ENCODE measurements around the gene ULBP2.
"Not testable (repeated sequence)": the region's sequence is repeated elsewhere in the genome, so short reads cannot be mapped to it uniquely, and the experiment has no call there.

ULBP2 gene

DNA sequence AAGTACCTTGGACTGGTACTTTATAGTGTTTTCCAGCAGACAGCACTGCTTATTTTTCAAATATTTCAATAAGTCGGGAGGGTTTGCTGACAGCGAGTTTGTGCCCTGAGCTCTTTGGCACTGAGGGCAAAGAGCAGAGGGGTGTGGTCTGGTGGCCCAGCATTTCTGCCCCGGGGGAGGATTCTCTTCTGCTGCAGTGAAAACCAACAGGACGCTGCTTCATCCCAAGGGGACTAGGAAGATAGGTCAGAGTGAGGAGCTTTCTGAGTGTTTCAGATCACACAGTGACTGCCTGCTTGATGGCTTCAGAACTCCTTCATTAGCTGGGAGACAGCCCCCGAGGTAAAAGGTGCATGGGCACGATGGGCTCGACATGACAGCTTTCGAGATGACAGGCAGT lies 8.6 kb downstream of the ULBP2 start:
- DNase-seq (ENCODE audit: low read depth): no peak

DNA sequence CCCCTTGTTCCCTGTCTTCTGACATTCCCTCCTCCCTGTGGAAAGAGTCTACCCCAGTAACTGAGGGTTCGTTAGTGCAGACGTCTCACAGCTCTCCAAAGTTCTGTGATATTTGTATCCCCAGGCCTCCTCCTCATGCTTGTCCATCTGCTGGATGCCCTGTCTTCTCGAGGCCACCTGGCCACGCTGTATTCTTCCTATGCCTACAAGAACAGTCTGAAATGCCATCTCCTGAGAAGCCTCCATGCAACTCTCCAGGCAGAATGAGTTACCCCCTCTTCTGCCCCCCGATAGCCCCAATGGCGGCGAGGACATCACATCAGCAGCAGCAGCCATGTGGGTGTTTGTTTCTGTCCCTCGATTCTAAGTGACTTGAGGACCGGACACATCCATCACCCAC lies 9.3 kb downstream of the ULBP2 start:
- DNase-seq (ENCODE audit: low read depth): no peak

DNA sequence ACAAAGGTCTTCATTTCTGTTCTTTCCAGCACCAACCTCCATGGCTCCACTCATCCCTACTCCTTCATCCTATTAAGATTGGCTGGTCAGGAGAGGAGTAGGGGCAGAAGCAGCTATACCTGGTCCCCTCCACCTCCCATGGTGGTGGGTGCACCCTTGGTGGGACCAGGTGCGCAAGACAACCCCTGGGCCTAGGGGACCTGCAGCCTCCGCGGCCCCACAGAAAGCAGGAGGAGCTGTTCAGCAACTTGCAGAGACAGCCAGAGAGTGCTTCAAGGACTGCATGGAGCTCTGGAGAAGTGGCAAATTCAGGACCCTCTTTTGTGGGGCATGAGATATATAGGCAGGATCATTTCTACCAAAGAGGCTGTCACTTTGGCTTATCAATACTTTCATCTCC lies 9.8 kb downstream of the ULBP2 start:
- no peak for DNase-seq (ENCODE audit: low read depth)

DNA sequence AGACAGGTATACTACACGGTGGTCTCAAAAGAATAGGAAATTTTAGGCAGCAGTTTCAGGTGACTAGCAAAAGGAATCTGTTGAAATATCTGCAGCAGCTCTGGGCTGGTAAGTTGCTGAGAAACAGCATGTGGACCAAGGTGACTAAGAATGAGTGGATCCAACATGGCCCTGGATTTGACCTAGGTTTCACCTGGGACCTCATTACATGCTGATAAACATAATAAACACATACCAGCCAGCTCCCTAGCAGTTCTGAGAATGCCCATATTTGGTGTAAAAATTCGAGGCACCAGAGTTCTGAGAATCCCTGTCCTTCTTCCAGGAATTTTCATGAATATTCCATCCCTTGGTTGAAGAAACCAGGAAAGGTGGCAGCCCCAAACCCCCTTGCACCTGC lies 11.6 kb downstream of the ULBP2 start:
- DNase-seq (ENCODE audit: low read depth): not testable (repeated sequence)

DNA sequence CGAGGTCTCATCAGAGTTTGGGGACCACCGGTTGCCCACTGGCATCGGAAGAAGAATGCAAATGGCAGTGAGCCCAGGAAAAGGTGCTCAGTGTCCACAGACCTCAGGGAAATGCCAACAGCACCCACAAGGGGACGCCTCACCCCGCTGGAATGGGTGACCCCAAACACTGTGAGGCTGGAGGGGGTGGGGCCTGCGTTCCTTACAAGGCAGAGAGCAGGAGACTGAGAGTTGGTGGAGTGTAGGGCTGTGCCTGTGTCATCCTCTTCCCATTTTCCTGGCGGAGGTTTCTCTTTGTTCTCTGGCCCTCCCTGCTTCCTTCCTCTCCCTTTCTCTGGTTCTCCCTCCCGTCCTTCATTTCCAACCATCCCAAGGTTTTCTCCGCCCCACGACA lies 12.1 kb downstream of the ULBP2 start:
- not testable (repeated sequence) for DNase-seq (ENCODE audit: low read depth)

DNA sequence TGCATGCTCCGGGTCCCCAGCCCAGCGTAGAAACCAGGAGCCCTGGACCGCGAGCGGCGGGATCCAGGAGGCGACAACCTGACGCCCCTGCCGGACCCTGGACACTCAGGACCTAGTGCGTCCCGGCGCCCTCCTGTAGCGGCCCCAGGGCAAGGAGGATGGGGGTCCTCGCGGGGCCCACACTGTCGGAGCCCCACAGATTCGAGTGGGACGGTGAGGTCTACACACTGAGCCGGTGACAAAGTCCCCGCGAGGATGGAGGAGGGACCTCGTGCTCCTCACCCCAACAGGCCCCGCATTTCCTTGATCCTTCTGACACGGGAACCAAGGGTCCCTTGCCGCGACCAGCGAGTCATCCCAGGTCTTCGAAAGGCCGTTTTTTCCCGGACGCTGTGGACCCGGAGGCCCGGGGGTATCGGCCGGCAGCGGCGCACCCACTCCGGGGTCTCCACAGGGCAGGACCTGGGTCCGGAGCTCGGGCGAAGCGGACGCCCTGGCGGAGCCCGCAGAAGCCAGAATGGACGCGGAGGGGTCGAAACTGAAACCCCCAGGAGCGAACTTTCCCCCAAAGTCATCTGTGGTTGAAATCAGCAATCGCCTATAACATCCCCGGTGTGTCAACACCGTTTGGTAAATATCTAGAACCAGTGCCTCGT lies 12.6 kb downstream of the ULBP2 start:
- not testable (repeated sequence) for DNase-seq (ENCODE audit: low read depth)

DNA sequence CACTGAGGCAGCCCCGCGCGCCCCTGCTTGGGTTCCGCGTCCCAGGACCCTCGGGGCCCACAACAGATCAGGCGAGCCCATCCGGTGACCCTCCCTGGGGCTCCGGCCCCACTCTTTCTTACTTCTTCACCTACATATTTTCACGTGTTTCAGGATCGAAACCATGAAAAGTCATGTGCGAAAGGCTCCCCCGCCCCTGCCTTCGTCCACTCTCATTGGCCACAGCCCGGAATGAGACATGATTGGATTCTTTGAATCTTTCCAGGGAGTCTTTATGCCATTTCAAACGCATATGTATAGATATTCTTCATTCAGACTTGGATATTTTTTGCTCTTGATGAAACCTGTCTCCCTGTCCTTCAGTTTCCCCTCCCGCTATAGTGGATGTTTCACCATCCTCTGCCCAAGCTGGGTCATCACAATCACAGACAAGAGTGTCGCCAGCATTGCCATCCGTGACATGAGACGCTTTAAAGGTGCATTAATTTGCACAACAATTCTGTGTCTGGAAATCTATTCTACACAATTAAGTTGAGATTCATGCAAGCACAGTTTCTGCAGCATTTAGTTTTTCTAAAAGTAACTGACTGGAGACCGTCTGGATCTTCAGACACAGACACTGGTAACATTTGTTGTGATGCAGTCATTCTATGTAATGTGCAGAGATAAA lies 13.3 kb downstream of the ULBP2 start:
- not testable (repeated sequence) for DNase-seq (ENCODE audit: low read depth)

DNA sequence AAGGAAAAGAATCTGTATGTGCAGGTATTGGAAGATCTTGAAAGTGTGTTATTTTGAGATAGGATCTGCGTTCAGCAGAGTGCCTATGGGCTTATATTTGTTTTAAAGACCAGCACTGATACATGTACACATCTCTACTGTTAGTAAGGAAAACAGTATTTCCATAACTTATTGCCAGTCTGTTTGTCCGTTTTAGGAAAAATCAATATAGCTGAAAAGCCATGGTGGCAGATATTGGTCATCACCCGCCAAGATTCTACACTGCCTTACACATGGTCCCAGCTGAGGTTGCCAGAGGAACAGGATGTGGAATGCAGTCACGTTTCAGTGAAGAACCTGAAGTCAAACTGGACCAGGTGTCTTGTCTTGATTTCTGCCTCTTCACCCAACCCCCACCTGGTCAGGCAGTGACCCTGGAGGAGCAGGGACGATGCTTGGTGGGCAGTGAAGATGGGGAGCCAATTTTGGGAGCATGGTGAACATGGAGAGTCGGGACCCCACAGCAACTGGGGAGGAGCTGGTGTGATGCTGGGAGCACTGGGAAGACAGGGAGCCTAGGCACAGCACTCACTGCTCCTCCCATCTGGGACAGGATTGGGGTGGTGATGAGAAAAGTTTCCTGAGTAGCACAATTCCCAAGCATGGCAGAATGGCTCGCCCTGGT lies 14.0 kb downstream of the ULBP2 start:
- DNase-seq (ENCODE audit: low read depth): not testable (repeated sequence)

DNA sequence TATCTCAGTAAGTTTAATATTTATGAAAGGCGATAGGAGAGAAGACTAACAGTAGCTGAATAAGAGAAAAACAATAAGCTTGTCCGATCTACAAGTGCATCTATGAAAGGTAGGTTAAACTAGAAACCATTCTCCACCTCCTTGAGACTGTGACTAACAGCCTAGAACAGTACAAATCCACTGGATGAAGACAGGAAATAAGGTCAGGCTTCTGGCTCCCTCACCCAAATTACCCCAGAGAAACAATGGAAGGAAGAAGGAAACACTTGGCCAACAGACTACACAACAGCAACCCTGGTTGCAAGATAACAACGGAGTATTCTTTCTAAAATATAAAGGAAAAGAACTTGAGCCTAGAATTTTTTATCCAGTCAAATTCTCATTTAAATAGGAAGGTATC lies 16.3 kb downstream of the ULBP2 start:
- not testable (repeated sequence) for DNase-seq (ENCODE audit: low read depth)

DNA sequence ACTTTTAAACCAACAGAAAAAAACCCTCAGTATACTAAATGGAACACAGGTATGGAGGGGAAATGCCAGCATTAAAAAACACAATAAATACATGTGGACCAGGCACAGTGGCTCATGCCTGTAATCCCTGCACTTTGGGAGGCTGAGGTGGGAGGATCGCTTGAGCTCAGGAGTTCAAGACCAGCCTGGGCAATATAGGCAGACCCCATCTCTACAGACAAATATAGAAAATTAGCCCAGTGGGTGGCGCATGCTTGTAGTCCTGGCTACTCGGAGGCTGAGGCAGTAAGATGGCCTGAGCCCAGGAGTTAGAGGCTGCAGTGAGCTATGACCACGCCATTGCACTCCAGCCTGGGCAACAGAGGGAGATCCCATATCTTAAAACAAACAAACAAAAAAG lies 18.0 kb downstream of the ULBP2 start:
- DNase-seq (ENCODE audit: low read depth): not testable (repeated sequence)

DNA sequence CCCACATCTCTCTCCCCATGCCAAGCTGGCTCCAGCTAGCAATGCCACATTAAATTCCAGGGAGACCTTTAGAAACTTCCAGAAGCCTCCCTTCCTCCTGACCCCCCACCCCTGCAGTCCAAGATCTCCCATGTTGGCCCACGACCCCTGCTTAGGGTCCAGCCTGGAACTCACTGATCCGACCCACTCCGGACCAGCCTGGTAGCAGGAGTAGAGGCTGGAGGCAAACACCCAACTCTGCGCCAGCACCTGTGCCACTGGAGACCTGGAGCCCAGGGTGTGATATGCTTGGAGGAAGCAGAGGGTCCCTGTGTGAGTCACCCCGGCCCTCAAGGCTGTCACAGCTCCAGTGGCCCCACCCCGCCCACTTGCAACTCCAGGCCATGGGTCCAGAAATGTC lies 18.7 kb downstream of the ULBP2 start:
- DNase-seq (ENCODE audit: low read depth): no peak

DNA sequence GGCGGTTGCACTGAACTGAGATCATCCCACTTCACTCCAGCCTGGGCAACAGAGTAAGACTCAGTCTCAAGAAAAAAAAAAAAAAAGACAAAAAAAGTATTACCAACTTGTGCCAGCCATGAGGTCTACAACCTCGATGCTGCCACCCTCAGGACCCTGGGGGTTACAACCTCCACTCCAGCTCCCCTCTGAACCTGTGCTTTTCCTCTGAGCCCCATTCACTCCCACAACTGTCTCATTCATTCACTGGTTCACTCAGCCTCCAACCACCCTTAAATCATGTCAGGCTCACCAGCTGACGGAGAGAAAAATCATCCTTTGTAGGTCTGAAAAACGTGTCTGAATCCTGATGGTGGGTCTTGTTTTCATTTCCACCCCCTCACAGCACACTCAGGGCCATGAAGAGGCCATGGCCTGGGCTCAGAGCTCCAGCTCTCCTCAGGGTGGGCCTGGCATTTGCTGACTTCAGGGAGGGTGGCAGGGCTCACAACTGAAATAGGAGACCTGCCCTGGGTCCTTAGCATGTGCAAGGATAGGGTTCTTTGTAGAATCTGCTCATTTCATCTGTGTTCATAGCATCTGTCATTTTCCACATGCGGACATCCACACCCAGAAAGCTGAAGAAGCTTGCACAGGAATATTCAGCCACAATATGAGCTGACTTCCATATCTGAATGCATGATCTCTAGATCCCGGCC lies 20.1 kb downstream of the ULBP2 start:
- DNase-seq (ENCODE audit: low read depth): no peak

DNA sequence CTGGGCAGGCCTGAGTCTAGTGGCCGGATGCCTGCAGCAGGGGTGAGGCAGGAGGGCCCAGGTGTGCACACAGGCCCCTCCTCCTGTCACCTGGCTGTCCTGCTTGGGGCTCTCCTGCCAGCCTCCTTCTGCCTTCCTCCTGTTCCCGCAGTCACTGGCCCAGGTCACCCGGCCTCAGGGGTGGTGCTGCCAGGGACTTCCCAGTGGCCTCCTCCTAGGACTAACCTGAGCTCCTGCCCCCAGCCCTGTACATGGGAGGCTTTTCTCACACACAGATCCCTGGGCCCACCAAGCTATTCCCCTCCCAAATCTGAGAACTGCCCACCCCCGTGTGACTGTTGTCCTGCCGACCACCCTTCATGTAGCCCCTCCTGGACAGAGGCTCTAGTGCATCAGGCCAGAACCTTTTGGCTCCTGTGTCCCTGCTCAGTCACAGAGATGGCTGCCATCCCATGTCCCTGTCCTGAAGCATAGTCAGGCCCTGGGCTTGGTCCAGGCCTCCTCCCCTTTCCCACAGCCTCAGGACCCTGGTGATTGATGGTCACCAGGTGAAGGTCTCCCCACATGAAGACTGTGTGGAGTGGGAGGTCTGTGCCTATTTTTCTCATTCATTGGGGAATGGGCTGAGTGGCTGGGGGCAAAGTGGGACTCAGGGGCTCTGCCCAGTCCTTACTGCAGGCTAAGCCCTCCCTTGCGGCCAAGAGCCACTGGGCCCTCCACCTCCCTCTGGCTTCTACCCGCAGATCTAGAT lies 20.8 kb downstream of the ULBP2 start:
- no peak for DNase-seq (ENCODE audit: low read depth)

DNA sequence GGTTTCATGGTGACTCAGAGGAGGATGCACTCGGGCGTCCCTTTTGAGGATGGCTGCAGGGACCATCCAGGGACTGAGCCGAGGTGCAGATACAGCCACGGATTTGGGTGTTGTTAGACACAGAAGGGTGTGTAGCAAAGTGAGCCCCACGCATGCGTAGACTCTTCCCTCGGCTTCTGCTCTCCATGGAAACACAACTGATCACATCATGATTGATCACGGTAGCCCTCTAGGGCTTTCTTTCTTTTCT lies 21.3 kb downstream of the ULBP2 start:
- DNase-seq (ENCODE audit: low read depth): no peak

DNA sequence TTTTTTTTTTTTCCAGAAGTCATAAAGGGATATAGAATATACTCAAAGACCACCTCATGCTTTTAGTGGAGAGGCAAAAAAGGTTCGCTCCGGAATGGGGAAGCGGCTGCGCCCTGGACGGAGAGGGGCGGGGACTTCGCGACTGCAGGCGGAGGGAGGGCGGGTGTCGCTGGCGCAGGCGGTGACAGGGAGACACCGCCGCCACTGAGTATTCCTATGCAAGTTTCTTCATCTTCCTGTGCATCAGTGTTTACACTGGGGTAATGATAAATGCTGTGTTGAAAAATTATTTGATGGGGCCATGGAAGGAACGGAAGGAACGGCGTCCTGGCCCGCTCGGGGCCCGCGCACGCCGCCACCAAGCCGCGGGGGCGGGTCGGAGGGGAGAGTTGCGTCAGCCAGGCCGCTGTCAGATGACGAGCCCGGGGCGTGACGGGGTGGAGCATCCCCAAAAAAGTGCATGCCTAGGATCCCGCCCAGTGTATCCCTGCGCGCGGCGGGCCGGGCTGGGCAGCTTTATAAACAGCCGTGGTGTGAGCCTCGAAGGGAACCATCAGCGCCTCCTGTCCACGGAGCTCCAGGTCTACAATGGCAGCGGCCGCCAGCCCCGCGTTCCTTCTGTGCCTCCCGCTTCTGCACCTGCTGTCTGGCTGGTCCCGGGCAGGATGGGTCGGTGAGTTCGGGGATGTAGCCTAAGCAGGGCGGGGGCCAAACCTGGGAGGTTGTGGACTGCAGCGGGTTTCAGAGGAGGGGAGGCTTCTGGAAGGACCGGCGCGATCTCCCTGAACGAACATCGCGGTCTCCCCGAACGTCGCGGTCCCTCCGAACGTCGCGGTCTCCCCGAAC lies 21.9 kb downstream of the ULBP2 start, which contains the start of gene ULBP1:
TSS of gene ULBP1 (plus strand) at position 482 of the 846 bp plus-strand sequence. CDS start at position 589, 107 bp downstream.
- peak; percentile 67 for DNase-seq (ENCODE audit: low read depth)

DNA sequence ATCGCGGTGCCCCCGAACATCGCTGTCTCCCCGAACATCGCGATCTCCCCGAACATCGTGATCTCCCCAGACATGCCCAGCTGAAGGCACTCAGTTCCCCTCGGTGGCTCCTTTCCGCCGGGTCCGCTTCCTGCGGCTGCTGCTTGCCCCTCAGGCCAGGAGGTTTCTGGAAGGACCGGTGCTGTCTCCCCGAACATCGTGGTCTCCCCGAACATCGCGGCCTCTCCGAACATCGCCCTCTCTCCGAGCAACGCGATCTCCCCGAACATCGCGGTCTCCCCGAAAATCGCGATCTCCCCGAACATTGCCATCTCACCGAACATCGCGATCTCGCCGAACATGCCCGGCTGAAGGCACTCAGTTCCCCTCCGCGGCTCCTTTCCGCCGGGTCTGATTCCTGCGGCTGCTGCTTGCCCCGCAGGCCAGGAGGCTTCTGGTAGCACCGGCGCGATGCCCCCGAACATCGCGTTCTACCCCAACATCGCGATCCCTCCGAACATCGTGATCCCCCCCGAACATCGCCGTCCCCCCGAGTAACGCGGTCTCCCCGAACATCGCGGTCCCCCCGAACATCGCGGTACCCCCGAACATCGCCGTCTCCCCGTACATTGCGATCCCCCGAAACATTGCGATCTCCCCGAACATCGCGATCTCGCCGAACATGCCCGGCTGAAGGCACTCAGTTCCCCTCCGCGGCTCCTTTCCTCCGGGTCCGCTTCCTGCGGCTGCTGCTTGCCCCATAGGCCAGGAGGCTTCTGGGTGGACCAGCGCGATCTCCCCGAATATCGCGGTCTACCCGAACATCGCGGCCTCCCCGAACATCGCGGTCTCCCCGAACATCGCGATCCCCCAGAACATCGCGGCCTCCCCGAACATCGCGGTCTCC lies 22.7 kb downstream of the ULBP2 start:
- no peak for DNase-seq (ENCODE audit: low read depth)

DNA sequence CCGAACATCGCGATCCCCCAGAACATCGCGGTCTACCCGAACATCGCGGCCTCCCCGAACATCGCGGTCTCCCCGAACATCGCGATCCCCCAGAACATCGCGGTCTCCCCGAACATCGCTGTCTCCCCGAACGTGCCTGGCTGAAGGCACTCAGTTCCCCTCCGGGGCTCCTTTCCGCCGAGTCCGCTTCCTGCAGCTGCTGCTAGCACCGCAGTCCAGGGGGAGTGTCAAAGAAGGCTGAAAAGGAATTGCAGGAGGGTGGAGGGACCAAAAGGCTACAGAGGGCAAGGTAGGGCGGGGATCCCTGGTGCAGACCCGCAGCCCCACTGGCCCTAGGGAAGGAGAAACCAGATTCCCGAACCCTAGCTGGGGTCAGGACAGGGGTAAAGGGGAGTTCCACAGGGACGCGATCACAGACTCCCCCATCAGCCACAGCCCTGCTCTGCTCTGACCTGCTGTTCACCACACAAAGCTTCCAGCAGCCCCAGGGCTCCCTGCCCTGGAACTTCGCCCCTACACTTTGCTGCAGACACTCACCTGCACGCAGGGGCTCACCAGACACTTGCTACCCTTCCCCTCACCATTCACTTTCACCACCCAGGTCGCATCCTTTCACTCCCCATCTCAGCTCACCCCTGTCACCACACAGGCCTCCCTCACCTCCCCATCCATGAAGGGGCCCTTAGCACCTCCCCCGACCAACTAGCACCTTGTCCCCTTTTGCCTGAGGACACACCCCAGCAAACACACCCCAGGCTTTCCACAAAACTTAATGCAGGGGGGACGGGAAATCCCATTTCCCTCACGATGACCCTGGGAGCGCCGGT lies 23.6 kb downstream of the ULBP2 start:
- no peak for DNase-seq (ENCODE audit: low read depth)

DNA sequence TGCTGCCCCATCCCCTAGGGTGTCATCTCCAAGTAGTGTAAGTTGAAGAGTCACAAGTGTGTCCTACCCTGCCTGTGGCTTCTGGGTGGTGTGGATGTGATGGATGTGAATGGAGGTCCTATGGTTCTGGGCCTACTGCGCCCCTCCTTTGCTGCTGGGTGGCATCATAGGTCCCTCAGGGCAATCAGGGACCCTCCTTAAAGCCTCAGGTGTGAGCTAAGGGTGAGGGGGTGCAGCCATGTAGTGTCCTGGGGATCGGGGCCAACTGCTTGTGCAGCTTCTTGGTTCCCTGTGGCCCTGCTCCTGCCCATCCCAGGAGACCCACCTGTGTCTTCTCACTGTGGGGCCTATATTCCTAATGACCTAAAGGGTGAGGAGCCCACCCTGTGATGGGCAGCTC lies 24.5 kb downstream of the ULBP2 start:
- not testable (repeated sequence) for DNase-seq (ENCODE audit: low read depth)

DNA sequence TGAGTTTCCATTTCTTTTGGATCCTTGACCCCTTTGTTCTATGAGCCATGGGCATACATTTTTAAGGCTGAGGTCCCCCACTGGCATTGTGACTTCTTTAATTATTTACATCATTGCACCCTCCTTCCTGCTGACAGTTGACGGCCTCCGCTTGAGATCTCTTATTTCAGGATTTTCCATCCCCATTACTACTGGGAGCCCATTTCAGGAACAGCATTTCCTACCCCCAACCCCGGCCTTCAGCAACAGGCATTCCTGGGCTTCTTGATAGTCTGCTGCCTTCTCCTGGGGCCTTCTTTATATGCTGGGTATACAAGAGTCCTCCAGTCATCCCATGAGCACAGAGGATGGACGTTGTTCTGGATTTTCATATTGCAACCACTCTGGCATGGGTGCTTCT lies 25.8 kb downstream of the ULBP2 start:
- no peak for DNase-seq (ENCODE audit: low read depth)
